ENCODE data around the gene JAM3. TPM values are rescaled to one million over a fixed set of nuclear protein-coding genes. Genes with fewer than 3 reads are reported as not detected.

The JAM3 gene
- total RNA-seq, 3 donors from 2014 or later: 25.0 to 34.5 (median 33.8) TPM

DNA sequence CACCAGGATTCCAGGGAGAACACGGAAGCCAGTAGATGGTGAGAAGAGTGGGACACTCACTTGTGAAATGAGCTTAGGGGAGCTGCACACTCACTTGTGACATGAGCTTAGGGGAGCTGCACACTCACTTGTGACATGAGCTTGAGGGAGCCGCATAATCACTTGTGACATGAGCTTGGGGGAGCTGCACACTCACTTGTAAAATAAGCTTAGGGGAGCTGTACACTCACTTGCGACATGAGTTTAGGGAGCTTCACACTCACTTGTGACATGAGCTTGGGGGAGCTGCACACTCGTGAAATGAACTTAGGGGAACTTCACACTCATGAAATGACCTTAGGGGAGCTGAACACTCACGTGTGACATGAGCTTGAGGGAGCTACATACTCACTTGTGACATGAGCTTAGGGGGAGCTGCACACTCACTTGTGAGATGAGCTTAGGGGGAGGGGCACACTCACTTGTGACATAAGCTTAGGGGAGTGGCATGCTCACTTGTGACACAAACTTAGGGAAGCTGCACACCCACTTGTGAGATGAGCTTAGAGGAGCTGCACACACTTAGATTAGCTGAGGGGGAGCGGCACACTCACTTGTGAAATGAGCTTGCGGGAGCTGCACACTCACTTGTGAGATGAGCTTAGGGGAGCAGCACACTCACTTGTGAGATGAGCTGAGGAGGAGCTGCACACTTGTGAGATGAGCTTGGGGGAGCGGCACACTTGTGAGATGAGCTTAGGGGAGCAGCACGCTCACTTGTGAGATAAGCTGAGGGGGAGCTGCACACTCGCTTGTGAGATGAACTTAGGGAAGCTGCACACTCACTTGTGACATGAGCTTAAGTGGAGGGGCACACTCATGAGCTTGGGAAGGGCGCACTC lies 95.9 kb downstream of the JAM3 start:
- Histone ChIP-seq H3K36me3 (no peaks in the 10 kb centered on the region), H3K9me3 (no peaks in the 10 kb centered on the region), H3K4me3 (no peak overlapping the region), H3K27me3 (no peaks in the 10 kb centered on the region), H3K27ac (no peak overlapping the region), H3K4me1 (no peaks in the 10 kb centered on the region)
- no peak for DNase-seq (ENCODE audit: low spot score in 2 of 2)
- TF ChIP-seq, protein P1, sequence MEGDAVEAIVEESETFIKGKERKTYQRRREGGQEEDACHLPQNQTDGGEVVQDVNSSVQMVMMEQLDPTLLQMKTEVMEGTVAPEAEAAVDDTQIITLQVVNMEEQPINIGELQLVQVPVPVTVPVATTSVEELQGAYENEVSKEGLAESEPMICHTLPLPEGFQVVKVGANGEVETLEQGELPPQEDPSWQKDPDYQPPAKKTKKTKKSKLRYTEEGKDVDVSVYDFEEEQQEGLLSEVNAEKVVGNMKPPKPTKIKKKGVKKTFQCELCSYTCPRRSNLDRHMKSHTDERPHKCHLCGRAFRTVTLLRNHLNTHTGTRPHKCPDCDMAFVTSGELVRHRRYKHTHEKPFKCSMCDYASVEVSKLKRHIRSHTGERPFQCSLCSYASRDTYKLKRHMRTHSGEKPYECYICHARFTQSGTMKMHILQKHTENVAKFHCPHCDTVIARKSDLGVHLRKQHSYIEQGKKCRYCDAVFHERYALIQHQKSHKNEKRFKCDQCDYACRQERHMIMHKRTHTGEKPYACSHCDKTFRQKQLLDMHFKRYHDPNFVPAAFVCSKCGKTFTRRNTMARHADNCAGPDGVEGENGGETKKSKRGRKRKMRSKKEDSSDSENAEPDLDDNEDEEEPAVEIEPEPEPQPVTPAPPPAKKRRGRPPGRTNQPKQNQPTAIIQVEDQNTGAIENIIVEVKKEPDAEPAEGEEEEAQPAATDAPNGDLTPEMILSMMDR (IDR thresholded peaks at IDR 0.05): no peak
- TF ChIP-seq POLR2A (IDR thresholded peaks at IDR 0.05) (no peak), POLR2AphosphoS5 (IDR thresholded peaks at IDR 0.05) (no peak)
- intact Hi-C loops (cut with DNase I; ENCODE audit: low total_unique reads): no loop called here

GRCh38 chr11:134170177-134170918 lies 101.5 kb downstream of the JAM3 start:
- H3K27ac ChIP-seq: no peak overlapping the region
- no peak overlapping the region for H3K4me3 ChIP-seq
- no peaks in the 10 kb centered on the region for H3K9me3 ChIP-seq
- TF ChIP-seq, protein P1 (IDR thresholded peaks at IDR 0.05): no peak
- TF ChIP-seq POLR2AphosphoS5 (IDR thresholded peaks at IDR 0.05) (no peak), POLR2A (IDR thresholded peaks at IDR 0.05) (no peak)
- no peaks in the 10 kb centered on the region for H3K4me1 ChIP-seq
- intact Hi-C loops (cut with DNase I; ENCODE audit: low total_unique reads): no loop called here
- no peaks in the 10 kb centered on the region for H3K36me3 ChIP-seq
- no peaks in the 10 kb centered on the region for H3K27me3 ChIP-seq
- DNase-seq (ENCODE audit: low spot score in 2 of 2): no peak

GRCh38 chr11:134170919-134171281 lies 102.0 kb downstream of the JAM3 start:
- Histone ChIP-seq H3K27me3 (no peaks in the 10 kb centered on the region), H3K27ac (no peak overlapping the region), H3K4me1 (no peaks in the 10 kb centered on the region), H3K9me3 (no peaks in the 10 kb centered on the region), H3K36me3 (no peaks in the 10 kb centered on the region), H3K4me3 (no peak overlapping the region)
- intact Hi-C loops (cut with DNase I; ENCODE audit: low total_unique reads): no loop called here
- no peak for DNase-seq (ENCODE audit: low spot score in 2 of 2)
- TF ChIP-seq POLR2AphosphoS5 (IDR thresholded peaks at IDR 0.05) (no peak), POLR2A (IDR thresholded peaks at IDR 0.05) (no peak)
- TF ChIP-seq, protein P1 (IDR thresholded peaks at IDR 0.05): no peak

DNA sequence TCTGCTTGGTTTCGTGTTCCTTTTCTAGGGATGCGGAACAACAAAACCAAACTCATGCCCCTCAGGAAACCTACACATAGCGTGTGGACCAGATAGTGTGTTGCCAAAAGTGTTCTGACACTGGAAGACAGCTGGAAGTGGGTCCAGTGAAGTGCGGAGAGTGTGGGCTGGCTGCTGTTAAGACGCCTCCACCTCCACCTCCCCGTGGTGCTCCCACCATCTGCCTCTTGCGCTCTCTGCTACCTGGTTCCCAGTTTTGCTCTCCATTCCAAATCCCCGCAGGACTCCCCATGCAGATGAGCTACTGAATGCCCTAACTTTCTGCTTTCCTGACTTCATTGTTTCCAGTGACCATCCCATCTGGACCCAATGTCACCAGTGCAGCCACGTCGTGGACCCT lies 103.1 kb downstream of the JAM3 start:
- peaks cover 2% of the 10 kb centered on the region for H3K36me3 ChIP-seq
- DNase-seq (ENCODE audit: low spot score in 2 of 2): no peak
- H3K27ac ChIP-seq: no peak overlapping the region
- TF ChIP-seq, protein P1 (IDR thresholded peaks at IDR 0.05): no peak
- TF ChIP-seq POLR2A (IDR thresholded peaks at IDR 0.05) (no peak), POLR2AphosphoS5 (IDR thresholded peaks at IDR 0.05) (no peak)
- no peaks in the 10 kb centered on the region for H3K9me3 ChIP-seq
- intact Hi-C loops (cut with DNase I; ENCODE audit: low total_unique reads): no loop called here
- H3K27me3 ChIP-seq: no peaks in the 10 kb centered on the region
- no peaks in the 10 kb centered on the region for H3K4me1 ChIP-seq
- H3K4me3 ChIP-seq: no peak overlapping the region

DNA sequence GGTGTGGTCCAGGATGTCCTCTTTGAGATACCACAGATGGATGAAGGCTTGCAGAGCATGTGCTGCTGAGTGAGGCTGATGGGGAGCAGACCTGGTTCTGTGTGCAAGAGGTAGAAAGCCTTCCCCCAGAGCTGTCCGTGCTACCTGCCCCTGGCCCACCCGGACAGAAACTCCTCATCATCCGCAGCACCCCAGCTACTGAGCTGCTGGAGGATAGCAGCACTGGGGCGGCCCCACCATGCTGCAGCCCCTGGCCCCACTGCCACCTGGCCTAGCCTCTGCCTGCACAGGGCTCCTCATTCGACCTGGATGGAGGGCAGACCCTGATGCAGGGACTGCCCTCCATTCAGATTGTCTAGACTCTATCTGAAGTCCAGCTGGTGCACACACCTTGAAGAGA lies 104.4 kb downstream of the JAM3 start:
- peaks cover 13% of the 10 kb centered on the region for H3K36me3 ChIP-seq
- no peak for DNase-seq (ENCODE audit: low spot score in 2 of 2)
- no peak for TF ChIP-seq POLR2AphosphoS5 (IDR thresholded peaks at IDR 0.05)
- no peak for TF ChIP-seq POLR2A (IDR thresholded peaks at IDR 0.05)
- TF ChIP-seq, protein P1 (IDR thresholded peaks at IDR 0.05): no peak
- H3K27ac ChIP-seq: no peak overlapping the region
- intact Hi-C loops (cut with DNase I; ENCODE audit: low total_unique reads): no loop called here
- no peak overlapping the region for H3K4me3 ChIP-seq
- no peaks in the 10 kb centered on the region for H3K9me3 ChIP-seq
- H3K4me1 ChIP-seq: no peaks in the 10 kb centered on the region
- H3K27me3 ChIP-seq: no peaks in the 10 kb centered on the region

All from breast epithelium (tissue), 4 donors.